Fibroblast of skin of back (primary cell): Measurements from ENCODE around the gene PHRF1.
A peak's percentile ranks its signal among the peaks of the same experiment; 100 is the strongest.

Experiments used
- DNase-seq: peaks from one replicate; pipeline ENCODE4 v3.0.0-alpha.2; 2013

PHRF1 gene

DNA sequence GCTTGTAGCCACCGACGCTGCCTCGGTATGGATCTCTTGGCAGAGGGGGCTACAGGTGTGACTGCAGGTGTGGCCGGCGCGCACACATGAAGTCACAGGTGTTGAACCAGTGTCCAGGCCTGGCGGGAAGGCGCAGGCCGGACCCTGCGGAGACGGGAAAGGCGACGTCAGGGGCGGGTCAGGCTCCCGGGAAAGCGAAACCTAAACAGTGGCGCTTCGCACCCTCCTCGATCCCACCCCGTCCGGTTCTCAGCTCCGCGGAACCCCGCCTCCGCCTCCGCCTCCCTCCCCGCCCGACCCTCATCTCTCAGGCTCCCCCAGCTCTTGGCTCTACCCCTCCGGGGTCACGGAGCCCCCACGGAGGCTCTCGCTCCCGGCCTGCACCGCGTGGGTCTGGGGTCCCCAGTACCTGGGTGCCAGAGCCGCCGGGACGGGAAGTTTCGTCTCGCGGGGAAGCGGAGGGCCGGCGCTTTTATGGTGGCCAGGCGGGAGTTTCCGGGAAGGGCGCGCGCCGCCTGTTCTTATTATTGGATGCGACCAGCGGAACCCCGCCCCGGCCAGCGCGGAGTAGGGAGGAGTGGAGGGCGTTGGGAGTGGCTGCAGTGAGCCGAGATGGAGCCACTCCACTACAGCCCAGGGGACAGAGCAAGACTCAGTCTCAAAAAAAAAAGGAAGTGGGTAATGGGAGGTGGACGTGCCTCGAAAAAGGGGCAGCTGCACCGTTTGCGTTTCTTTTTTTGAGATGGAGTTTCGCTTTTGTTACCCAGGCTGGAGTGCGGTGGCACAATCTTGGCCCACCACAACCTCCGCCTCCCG, 39.4 kb downstream of the PHRF1 start, which contains the start of gene IRF7:
Gene IRF7 (minus strand): TSS at position 447 of the 816 bp plus-strand sequence. CDS start 586 bp downstream, outside the sequence.
- DNase-seq = peak; percentile 92

DNA sequence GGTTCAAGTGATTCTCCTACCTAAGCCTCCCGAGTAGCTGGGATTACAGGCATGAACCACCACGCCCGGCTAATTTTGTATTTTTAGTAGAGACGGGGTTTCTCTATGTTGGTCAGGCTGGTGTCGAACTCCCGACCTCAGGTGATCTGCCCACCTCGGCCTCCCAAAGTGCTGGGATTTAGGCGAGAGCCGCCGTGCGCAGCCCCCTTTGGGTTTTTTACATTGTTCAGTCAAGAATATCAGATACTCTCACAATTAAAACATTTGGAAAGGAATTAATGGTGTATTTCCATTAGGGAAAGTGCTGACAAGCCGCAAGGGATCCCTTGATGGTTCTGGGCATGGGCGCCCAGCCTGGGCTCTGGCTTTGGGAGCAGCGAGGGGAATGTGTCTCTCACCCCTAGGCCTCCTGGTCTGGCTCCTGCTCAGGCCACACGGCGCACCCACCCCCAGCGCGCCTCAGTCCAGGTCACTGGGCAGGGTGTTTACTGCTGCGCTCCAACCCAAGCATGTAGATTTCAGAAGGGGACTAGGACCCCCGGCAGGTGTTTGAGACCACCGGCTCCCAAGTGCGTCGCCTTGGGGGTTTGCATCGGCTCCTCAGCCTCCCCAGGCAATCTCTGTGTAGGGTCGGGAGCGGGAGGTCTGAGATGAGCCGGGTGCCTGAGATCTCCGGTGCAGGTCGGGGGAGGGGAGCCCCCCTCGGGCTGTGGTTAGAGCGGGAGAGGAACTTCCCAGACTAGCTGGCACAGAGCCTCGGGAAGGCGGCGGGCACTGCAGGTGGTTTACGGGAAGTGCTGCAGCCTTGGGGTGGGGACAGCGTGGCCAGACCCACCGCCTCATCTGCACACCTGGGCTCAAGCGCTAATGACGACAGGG, 40.3 kb downstream of the PHRF1 start:
- no peak for DNase-seq

GRCh38 chr11:617199-617911, 41.1 kb downstream of the PHRF1 start:
- no peak for DNase-seq

GRCh38 chr11:617912-618682, 41.8 kb downstream of the PHRF1 start:
- no peak for DNase-seq

DNA sequence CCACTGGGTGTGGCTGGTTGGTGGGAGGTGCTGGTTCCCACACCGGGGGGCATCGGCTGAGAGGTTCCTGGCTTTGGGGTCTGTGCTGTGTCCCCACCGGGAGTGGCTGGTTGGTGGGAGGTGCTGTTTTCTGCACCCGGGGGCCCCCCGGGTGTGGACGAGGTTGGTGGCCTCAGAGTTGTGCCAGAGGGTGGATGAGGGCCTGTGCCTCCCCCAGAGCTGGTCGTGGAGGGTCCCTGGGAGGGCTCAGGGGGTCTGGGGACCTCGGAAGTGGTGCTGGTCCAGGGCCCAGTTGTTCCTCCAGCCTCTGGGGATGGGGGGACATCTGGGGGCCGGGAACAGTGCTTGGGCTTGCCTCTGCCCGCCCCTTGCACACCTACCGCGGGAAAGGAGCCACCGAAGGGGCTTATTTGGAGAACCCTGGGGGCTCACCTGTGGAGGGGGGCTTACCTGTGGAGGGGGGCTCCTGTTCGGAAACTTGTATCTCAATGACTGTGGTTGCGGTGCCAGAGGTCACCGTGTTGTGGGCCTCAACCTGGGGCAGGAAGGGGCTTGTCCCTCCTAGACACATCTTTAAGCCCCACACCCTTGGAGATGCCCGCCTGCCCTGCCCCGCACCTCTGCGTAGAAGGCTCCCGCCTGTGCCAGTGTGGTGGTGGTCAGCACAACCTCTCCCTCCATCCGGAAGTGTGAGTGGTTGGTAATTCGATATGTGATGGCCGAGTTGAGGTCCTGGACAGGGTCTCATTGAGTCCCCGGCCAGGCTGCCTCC, 42.8 kb downstream of the PHRF1 start:
- DNase-seq = no peak

- no peak for DNase-seq
Observed at GRCh38 chr11:619628-620050, 43.4 kb downstream of the PHRF1 start.

DNA sequence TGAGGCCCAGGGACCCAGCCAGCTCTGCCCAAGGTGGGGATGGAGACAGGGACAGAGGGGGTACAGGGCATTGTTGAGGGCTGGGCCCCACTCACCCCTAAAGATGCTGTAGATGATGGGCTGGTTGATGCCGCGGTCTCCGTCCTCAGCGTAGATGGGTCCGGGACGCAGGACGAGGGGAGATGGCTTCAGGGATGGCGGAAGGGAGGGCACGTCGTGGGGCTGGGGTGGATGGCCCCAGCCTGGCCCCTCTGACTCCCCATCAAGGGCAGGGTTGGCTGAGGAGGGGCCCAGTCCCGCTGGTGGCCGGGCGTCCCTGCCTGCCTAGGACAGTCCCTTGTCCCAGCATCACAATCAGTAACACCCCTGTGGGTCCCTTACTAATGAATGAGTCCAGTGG, 43.9 kb downstream of the PHRF1 start:
- DNase-seq = no peak

GRCh38 chr11:620935-621814, 44.9 kb downstream of the PHRF1 start:
- DNase-seq = no peak

- no peak for DNase-seq
Observed at GRCh38 chr11:621838-622237, 45.6 kb downstream of the PHRF1 start.

GRCh38 chr11:623349-623869, 47.1 kb downstream of the PHRF1 start:
- no peak for DNase-seq

- peak; percentile 30 for DNase-seq
Observed at GRCh38 chr11:623999-624704, 47.9 kb downstream of the PHRF1 start.

GRCh38 chr11:624705-625635, 48.7 kb downstream of the PHRF1 start, which contains the start of gene CDHR5:
Gene CDHR5 (minus strand): TSS chr11:624955. CDS start chr11:624902, 53 bp downstream.
- no peak for DNase-seq

DNA sequence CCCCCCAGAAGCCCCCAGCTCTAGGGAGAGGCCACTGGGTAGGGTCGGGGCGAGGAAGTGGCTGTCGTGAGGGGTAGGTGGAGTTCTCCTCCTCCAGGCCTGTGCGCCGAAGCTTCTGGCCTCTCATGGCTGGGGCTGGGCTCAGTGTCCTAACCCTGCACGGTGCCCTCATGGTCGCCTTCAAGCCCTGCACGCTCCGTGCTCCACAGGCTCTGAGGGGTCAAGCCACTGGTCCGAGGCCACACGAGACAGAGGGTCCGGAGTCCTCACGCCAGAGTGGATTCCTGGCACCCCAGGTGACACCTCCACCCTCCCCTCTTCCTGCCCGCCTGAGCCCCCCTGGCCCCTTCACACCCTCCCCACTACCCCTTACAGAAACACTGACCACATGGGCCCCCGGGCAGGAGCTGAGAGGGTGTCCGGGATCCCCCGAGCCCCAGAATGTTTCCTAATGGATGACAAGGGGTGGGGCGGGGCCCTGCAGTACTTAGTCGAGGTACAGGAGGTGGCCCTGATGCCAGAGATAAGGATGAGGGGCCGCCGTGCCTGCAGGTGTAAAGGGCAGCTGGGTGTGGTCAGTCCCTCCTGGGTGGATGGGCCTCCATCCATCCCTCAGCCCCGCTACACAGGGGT, 49.5 kb downstream of the PHRF1 start:
- DNase-seq = no peak

DNA sequence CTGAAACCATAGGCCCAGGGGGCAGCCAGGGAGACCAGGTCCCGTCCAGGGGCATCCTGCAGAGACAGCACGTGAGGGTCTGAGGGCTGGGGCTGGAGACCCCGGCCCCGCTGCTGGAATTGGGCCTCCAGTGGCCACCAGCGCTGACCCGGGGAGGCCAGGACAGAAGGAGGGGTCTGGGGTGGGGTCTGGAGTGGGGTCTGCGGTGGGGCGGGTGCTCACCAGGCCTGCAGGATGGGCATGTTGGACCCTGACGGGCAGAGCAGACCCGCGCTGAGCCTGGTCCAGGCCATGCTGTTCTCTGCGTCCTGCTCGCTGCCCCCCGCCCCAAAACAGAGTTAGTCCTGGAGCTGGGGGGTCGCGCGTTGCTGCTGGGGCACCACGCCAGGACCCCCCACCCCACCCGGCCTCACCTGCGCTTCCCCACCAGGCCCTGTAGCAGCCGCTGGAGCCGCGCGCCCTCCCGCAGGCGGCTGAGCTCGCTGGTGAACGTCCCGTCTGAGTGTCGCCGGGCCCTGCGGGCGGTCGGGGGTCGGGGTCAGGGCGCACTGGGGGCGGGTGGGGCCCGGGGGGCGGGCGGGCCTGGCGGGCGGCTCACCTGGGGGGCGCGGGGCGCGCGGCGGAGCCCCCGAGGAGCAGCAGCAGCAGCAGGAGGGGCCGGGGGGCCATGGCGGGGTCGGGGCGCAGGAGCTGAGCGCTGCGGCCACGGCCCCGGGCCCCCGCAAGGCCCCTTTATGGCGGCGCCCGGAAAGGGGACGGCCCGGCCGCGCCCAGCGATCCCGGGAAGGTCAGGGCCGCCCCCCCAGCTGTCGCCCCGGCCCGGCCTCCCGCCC, 50.4 kb downstream of the PHRF1 start, which contains the start of gene SCT:
Gene SCT (minus strand): TSS at position 707 of the 833 bp plus-strand sequence. CDS start 38 bp downstream, at position 669.
- no peak for DNase-seq

- DNase-seq = no peak
Observed at GRCh38 chr11:627308-627576, 51.0 kb downstream of the PHRF1 start.

DNA sequence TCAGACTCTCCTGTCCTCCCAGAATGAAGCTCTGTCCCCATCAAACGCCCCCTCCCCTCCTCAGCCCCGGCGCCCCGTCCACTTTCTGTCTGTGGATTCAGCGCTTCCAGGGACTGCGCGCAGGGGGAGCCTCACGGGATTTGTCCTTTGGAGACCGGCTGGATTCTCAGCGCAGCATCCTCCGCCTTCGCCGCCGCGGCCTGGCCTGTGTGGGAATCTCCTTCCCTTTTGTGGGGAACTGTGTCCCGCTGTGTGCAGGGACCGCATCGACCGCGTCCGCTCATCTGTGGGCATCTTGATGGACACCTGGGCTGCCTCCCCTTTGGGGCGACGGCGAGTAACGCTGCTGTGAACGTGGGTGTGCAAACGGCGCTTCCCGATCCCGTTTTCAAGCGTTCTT, 51.8 kb downstream of the PHRF1 start:
- DNase-seq = no peak

DNA sequence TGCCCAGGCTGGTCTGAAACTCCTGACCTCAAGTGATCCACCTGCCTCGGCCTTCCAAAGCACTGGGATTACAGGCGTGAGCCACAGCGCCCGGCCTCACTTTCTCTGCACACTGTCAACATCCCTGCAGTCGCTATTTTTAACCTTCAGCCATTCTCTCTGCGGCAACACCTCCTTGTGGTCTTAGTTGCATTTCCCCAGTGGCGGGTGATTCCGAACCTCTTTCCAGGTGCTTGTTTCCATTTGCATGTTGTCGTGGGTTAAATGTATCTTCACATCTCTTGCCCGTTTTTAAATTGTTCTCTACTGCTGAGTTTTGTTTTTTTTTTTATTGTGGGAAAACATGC, 52.9 kb downstream of the PHRF1 start:
- DNase-seq = no peak
